ENCODE results near the gene SNAPC1. TPM values are rescaled to one million over a fixed set of nuclear protein-coding genes. Genes with fewer than 3 reads are reported as not detected.
A peak's percentile ranks its signal among the peaks of the same experiment; 100 is the strongest.

SNAPC1 gene
- total RNA-seq, 4 donors from 2014 or later, result 3.2 to 9.2 (median 6.2) TPM

DNA sequence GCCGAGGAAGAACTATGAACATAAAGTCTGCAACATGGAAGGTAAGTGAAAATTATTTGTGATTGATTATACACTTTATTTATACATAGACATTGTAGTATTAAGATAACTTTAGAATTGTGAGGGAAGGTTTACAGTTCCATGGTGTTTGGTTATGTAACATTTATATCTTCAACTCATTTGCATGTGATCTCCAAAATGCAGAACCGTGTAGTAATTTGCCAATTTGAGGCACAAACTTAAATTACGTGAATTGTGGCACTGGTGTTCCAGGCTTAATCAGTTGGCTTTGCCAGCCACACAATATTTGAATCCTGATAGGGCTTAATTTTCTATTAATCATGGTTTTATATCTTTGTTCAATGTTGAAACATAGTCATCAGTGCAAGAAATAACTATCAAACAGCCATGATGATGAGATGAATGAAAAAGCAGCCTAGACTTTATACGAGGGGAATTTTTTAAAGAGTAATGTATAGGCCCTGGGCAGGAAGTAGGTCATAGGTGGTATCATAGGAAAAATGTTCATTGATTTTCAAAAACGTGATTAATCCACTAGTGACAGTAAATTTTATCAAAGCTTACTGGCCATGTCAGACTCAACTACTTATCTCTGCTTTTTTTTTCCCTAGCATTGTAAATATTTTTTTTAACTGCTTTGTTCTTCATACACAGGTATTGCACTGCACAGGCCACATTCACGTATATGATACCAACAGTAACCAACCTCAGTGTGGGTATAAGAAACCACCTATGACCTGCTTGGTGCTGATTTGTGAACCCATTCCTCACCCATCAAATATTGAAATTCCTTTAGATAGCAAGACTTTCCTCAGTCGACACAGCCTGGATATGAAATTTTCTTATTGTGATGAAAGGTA, 35.2 kb upstream of the SNAPC1 start:
- WGBS, 2 donors, result 73 to 74% methylated on average over 7 of the region's 7 CpGs
- Histone ChIP-seq H3K27ac (no peak overlapping the region), H3K9me3 (no peaks in the 10 kb centered on the region), H3K4me1 (peaks cover 0 to 19% (median 0%) of the 10 kb centered on the region in 3 donors), H3K4me3 (no peak overlapping the region), H3K36me3 (peaks cover 4 to 99% (median 20%) of the 10 kb centered on the region in 3 donors), H3K27me3 (no peaks in the 10 kb centered on the region)
- no peak for DNase-seq
- no peak for TF ChIP-seq POLR2A (IDR thresholded peaks at IDR 0.05)
- TF ChIP-seq, protein P1, sequence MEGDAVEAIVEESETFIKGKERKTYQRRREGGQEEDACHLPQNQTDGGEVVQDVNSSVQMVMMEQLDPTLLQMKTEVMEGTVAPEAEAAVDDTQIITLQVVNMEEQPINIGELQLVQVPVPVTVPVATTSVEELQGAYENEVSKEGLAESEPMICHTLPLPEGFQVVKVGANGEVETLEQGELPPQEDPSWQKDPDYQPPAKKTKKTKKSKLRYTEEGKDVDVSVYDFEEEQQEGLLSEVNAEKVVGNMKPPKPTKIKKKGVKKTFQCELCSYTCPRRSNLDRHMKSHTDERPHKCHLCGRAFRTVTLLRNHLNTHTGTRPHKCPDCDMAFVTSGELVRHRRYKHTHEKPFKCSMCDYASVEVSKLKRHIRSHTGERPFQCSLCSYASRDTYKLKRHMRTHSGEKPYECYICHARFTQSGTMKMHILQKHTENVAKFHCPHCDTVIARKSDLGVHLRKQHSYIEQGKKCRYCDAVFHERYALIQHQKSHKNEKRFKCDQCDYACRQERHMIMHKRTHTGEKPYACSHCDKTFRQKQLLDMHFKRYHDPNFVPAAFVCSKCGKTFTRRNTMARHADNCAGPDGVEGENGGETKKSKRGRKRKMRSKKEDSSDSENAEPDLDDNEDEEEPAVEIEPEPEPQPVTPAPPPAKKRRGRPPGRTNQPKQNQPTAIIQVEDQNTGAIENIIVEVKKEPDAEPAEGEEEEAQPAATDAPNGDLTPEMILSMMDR (IDR thresholded peaks at IDR 0.05), result no peak
- intact Hi-C loops (cut with DNase I), result no loop called here

DNA sequence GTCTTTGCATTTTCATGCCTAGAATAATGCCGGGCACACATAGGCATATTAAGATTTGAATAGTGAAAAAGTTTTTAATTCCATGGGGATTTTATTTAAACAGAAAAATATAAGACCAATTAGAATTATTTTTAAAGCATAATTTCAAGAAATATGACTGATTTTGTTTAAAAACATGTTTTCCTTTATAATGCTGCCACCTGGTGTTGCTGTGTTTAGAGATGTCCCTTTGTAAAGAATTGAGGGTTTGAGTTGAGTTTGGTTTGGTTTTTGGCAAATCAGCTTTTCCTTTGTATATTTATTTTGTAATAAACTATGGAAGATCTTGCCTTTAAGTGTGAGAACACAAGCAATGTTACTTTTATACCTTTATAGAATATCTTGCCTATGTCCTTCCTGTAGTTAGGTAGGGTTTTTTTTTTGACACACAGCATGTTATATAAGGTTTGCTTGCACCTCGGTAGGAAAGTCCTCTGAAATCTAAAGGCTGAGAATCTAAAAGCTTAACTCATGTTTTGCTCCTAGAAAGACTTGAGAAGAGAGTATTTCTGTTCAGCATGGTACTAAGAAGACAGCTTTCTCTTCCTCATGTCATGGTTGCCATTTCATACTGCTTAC, 31.4 kb upstream of the SNAPC1 start:
- H3K27ac ChIP-seq, result peak overlapping the region in 2 of 4 donors; percentile 2 to 23
- H3K27me3 ChIP-seq, result no peaks in the 10 kb centered on the region
- no peak for TF ChIP-seq POLR2A (IDR thresholded peaks at IDR 0.05)
- TF ChIP-seq, protein P1 (IDR thresholded peaks at IDR 0.05), result peak in 5 of 6 experiments; percentile 38 to 60 (median 48)
- DNase-seq, result no peak
- H3K4me3 ChIP-seq, result no peak overlapping the region
- H3K36me3 ChIP-seq, result peaks cover 0 to 99% (median 29%) of the 10 kb centered on the region in 3 donors
- intact Hi-C loops (cut with DNase I), result loop anchor here (10.0 kb wide), 1 partner anchor 266 kb away; no protein-coding TSS in a partner anchor
- no peaks in the 10 kb centered on the region for H3K9me3 ChIP-seq
- WGBS, 2 donors, result 42 to 54% methylated on average over 2 of the region's 2 CpGs
- peaks cover 0 to 25% (median 0%) of the 10 kb centered on the region in 3 donors for H3K4me1 ChIP-seq

DNA sequence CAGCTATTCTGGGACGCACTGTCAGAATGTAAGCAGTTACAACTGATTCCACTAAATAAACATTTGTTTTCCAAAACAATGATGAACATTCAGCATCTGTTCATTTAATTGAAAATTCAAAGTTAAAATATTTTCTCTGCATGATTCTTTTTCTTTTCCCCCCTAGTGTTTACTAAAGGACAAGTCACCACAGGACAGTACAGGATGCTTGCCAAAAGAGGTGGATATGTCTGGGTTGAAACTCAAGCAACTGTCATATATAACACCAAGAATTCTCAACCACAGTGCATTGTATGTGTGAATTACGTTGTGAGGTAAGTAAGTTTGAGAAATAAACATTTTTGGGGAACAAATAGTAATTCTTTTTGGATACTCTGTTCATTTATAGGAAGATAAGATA, 28.2 kb upstream of the SNAPC1 start:
- TF ChIP-seq, protein P1 (IDR thresholded peaks at IDR 0.05), result no peak
- TF ChIP-seq POLR2A (IDR thresholded peaks at IDR 0.05), result no peak
- no peak overlapping the region for H3K4me3 ChIP-seq
- no peak overlapping the region for H3K27ac ChIP-seq
- 63 to 66% methylated on average over 2 of the region's 2 CpGs for WGBS, 2 donors
- DNase-seq, result no peak
- H3K27me3 ChIP-seq, result no peaks in the 10 kb centered on the region
- peaks cover 0 to 25% (median 0%) of the 10 kb centered on the region in 3 donors for H3K4me1 ChIP-seq
- H3K36me3 ChIP-seq, result peaks cover 14 to 99% (median 36%) of the 10 kb centered on the region in 3 donors
- H3K9me3 ChIP-seq, result no peaks in the 10 kb centered on the region
- intact Hi-C loops (cut with DNase I), result loop anchor here (10.0 kb wide), 1 partner anchor 269 kb away; no protein-coding TSS in a partner anchor

DNA sequence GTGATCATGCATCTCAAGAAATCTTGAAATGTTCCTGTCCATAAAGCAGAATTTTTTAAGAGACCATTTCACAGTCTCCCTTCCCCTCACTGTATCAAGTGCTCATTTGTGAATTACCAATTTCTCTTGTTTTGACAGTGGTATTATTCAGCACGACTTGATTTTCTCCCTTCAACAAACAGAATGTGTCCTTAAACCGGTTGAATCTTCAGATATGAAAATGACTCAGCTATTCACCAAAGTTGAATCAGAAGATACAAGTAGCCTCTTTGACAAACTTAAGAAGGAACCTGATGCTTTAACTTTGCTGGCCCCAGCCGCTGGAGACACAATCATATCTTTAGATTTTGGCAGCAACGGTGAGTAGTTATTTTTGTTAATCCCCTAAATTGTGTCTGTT, 25.5 kb upstream of the SNAPC1 start:
- peaks cover 14 to 100% (median 43%) of the 10 kb centered on the region in 3 donors for H3K36me3 ChIP-seq
- no peaks in the 10 kb centered on the region for H3K9me3 ChIP-seq
- TF ChIP-seq, protein P1 (IDR thresholded peaks at IDR 0.05), result no peak
- TF ChIP-seq POLR2A (IDR thresholded peaks at IDR 0.05), result no peak
- no peak overlapping the region for H3K27ac ChIP-seq
- intact Hi-C loops (cut with DNase I), result loop anchor here (10.0 kb wide), 1 partner anchor 272 kb away; no protein-coding TSS in a partner anchor
- H3K4me3 ChIP-seq, result no peak overlapping the region
- H3K4me1 ChIP-seq, result peaks cover 0 to 9% (median 0%) of the 10 kb centered on the region in 3 donors
- 60 to 66% methylated on average over 4 of the region's 4 CpGs for WGBS, 2 donors
- no peaks in the 10 kb centered on the region for H3K27me3 ChIP-seq
- no peak for DNase-seq

Measured in esophagus squamous epithelium (tissue), 5 donors.